T-helper 9 cell (primary cell): ENCODE results near the gene HSPG2.

Experiments
- DNase-seq: peaks from one replicate; pipeline ENCODE4 v3.0.0-alpha.2; 2020

HSPG2 gene

GRCh38 chr1:21861602-21862429 lies 75.3 kb downstream of the HSPG2 start:
- DNase-seq: no peak

- DNase-seq: no peak
These were observed 76.1 kb downstream of the HSPG2 start for GRCh38 chr1:21860971-21861370.

GRCh38 chr1:21859669-21860179 lies 77.4 kb downstream of the HSPG2 start:
- no peak for DNase-seq

GRCh38 chr1:21857840-21858670 lies 79.1 kb downstream of the HSPG2 start:
- DNase-seq: no peak

GRCh38 chr1:21857142-21857839 lies 79.8 kb downstream of the HSPG2 start:
- no peak for DNase-seq

- no peak for DNase-seq
These were observed 81.6 kb downstream of the HSPG2 start for GRCh38 chr1:21855257-21856096.

- no peak for DNase-seq
These were observed 82.4 kb downstream of the HSPG2 start for GRCh38 chr1:21854751-21855131.

GRCh38 chr1:21854090-21854750 lies 82.9 kb downstream of the HSPG2 start:
- no peak for DNase-seq

GRCh38 chr1:21853131-21853427 lies 84.0 kb downstream of the HSPG2 start:
- DNase-seq: no peak

- DNase-seq: no peak
These were observed 84.6 kb downstream of the HSPG2 start for GRCh38 chr1:21852282-21853130.

GRCh38 chr1:21851430-21852250 lies 85.5 kb downstream of the HSPG2 start:
- DNase-seq: no peak

GRCh38 chr1:21849909-21850576 lies 87.1 kb downstream of the HSPG2 start:
- DNase-seq: no peak

GRCh38 chr1:21848524-21849174 lies 88.5 kb downstream of the HSPG2 start:
- no peak for DNase-seq

GRCh38 chr1:21847223-21848205 lies 89.6 kb downstream of the HSPG2 start:
- DNase-seq: no peak

GRCh38 chr1:21845646-21846641 lies 91.2 kb downstream of the HSPG2 start:
- no peak for DNase-seq

- DNase-seq: no peak
These were observed 93.1 kb downstream of the HSPG2 start for GRCh38 chr1:21843996-21844395.
